ENCODE results near the gene WDR17.

The WDR17 gene

DNA sequence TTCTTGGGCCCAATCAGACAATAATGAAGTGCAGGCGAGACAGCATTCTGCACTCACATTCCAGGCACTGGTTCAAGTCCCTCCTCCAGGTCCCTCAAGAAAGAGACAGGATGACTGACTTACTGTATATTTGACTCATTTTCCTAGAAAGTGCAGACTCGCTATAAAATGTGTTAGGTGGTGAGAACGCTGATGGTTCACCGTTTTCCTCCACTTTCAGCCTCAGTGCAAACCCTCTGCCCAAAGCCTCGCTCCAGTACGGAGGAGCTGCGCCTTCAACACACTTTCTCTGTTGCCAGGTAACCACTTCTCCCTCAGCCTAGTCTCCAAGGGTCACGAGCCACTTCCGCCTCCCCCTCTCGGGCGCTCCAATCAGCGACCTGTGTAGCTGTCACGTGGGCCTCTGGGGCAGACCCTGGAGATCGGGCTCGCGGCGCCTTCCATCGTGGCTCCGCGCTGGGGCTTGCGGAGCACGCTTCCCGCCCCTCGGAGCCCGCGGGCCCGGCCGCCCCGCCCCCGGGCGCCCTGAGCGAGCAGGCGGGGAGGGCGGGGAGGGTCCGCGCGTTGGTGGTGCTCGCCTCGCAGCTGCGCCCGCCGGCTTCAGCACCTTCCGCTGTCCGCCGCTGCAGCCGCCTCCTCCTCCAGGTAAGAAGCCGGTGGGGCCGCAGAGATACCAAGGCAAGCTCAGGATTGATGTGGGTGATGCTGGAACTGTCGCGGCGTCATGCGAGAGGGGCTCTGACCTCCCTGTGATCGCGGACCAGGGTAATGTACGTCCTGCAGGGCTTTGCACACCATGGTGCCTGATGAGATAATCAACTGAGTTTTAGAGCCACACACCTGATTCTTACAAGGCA lies at the start of gene WDR17:
Gene WDR17 (plus strand): TSS at position 407 of the 857 bp plus-strand sequence. CDS start 45,740 bp downstream, outside the sequence.
- DNase-seq: peak; percentile 78

DNA sequence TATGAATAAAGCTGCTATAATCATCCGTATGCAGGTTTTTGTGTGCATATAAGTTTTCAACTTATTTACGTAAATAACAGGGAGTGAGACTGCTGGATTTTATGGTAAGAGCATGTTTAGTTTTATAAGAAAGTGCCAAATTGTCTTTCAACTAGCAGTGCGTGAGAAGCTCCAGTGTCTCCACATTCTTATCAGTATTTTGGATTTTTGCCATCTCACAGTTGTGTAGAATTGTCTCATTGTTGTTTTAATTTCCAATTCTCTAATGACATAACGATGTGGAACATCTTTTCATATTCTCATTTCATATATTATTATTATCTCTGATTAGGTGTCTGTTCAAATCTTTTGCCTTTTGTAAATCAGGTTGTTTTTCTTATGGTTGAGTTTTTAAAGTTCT lies 49.0 kb upstream of the WDR17 start:
- DNase-seq: no peak

DNA sequence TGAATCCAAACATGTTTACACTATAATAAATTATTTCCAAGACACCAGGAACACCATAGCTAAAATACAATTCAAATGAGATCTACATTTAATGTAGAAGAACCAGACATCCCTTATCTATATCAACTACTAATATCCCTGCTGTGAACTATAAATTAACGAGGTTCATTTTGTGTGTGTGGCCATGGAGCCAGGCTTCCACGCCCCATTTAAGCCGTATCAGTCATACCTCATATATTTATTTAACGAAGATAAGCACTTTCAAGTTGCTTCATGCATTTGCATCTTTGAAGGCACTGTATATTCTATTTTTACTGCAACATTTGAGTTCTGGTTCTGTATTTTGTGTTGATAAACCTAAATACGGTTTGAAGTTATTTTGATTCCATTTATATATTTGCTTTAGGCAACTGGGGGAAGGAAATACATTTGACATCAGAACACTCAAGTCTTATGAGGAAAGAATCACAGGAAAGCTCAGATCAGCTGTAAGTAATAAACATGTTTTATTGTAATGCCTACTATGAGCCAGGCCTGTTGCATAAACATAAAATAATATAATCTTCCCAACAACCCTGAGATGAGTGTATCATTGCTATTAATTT lies 45.1 kb upstream of the WDR17 start:
- DNase-seq: no peak

DNA sequence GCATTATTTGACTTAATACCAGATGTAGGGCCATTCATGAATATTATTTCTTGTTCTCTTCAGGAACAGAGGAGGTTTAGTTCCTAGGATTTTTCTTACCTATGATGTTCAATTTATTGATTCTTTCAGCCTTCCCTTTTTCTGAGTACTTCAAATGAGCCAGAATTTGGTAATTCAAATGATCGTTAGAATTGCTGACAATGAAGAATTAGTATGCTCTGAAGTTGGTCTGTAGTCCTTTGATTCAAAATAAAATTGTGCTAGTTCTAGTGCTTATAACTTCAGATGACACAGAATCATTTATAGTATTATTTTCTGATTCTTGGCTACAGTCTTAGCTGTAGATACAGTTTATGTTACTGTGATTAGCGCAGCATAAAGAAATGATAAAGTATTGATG lies 35.2 kb upstream of the WDR17 start:
- no peak for DNase-seq

DNA sequence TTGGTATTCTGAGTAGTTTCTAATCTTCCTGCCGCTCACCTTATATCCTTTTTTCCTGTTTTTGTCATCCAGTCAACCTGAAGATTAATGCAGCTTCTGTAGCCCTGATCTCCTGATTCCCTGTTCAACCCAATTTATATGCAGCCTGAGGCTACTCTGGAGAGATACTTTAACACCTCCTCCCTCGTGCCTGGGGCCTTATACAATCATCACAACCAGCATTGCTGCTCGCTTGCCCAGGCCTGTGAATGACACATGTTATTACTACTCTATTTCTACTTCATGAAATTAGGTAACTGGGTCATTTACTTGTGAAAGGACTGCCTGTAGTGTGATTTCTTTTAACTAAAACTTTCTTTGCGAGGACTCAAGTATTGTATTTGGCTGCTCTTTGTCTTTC lies 33.7 kb upstream of the WDR17 start:
- DNase-seq: no peak

DNA sequence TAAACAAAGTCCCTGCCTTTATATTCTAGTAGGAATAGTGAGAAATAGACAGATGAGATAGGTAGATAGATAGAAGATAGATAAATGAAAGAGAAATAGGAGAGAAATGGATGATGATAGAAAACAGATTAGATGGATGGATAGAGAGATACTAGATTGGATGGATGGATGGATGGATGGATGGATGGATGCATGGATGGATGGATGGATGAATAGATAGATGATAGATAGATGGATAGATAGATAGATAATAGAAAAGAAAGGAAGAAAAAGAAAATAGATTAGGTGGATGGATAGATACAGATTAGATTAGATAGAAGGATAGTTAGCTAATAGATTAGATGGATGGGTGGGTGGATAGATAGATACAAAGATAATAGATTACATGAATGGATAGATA lies 33.2 kb upstream of the WDR17 start:
- no peak for DNase-seq

DNA sequence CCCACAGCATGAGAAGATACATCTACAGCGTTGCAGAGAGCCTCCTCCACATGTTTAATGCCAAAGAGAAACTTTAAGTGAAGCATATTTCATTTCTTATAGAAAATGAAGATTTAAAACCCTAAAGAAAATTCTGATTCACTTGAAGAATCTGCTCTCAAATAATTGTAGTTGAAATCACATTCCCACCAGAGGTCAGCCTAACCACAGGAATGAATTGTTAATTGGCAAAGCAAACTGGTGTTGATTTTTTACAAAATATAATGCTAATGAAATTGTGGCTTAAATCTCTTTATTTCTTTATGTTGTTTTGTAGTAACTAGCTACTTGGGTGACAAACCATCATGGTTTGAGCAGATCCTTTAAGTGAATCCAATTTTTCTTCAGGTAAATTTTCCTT lies 31.1 kb upstream of the WDR17 start:
- no peak for DNase-seq

DNA sequence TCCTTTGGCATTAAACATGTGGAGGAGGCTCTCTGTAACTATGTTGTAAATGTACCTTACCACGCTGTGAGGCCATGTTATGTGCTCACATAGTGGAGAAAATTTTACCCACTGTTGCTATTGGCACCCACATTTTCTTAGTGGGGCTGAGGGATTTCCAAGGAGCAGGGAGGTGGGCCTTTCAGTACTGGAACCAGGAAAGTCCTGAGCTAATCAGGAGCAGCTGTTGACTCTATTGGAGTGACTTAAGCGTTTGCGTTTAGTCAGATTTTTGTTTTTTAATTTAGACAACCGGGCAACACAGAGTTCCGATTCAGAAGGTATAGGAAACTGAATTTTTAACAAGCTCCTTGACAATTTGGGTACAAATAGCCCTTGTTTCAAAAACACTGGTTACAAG lies 30.7 kb upstream of the WDR17 start:
- no peak for DNase-seq

DNA sequence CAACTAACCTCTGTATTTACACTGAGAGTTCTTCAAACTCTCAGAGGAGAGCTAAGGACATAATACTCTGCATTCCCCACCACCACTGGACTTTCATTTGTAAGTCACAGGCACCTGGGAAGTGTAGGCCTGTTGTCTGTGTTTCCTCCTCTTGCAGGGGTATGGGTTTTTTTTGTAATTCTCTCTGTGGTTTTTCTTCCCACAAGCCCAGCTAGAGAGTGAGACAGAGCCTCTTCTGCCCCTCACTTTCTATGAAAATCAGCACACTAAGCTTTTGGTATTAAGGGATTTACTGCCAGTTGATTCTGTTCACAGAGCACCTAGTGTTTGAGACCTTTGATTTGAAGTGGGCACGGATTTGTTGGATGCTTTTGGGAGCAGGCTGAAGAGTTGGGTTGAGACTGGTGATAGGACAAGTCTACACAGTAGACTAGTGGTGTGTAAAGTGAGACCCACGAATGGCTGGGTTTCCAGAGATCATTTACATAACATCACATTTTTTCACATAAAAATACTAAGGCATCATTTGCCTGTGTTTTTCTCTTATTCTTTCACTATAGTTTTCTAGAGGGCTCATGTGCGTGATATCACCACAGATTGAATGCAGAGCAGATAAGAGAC lies 28.9 kb upstream of the WDR17 start:
- DNase-seq: no peak

DNA sequence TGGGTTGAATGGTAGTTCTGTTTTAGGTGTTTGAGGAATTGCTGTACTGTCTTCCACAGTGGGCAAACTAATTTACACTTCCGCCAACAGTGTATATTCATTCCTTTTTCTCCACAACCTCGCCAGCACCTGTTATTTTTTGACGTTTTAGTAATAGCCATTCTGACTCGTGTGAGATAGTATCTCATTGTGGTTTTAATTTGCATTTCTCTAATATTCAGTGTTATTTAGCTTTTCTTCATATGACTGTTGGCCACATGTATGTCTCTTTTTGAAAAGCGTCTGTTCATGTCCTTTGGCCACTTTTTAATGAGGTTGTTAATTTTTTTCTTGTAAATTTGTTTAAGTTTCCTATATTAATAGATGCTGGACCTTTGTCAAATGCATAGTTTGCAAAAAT lies 26.9 kb upstream of the WDR17 start:
- no peak for DNase-seq

DNA sequence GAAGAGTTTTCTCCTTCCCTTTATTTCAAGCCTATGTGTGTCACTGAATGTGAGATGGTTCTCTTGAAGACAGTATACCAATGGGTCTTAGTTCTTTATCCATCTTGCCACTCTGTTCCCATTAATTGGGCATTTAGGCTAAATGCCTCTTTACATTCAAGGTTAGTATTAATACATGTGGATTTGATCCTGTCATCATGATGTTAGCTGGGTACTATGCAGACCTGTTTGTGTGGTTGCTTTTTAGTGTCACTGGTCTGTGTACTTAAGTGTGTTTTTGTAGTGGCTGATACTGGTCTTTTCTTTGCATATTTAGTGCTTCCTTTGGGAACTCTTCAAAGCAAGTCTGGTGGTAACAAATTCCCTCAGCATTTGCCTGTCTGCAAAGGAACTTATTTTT lies 23.4 kb upstream of the WDR17 start:
- DNase-seq: no peak

DNA sequence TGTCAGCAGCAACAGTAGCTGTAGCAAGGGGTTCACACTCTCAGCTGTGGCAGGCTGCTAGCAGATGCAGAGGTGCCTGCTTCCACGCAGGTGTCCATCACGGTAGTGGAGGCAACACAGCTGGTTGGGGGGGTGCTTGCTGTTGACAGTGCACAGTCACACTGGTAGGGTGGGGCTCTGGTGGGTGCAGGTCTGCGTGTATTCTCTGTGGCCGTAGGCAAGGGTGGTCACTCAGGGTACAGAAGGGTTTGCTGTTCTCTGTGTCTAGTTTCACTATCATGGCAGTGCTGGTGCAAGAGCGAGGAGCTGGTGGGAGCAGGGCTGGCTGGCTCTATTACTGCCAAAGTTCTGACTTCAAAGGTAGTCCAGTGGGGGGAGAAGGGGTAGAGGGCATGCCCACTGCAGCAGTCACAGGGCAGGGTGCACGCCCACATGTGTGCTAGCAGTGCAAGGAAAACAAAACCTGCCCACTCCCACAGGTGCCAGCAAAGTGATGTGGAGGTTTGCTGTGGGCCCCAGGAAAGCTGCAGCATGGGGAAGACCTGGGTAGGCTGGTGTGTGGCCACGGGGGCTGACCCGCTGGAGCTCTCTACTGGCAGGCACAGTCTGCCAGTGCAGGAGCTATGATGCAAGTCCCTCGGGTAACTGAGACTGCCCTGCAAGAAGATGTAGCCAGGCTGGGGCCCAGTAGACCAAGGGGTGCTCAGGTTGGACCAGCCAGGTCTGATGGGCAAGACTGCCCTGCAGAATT lies 21.6 kb upstream of the WDR17 start:
- no peak for DNase-seq

DNA sequence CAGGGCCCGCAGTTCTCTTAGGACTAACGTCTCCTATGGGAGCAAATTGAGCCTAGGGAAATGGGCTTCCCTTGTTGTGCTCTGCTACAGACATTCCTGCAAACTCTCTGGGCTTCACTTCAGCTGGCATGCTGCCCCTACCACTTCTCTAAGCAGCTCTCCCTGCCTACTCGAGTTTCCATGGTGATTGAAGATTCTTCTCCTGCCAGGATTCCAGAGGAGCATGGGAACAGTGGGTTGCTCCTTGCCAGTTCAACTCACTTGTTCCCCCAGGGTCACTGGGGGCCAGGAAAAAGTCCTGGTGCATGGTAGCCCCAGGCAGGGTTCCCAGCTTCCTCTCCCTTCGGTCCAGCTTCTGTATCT lies 21.1 kb upstream of the WDR17 start:
- no peak for DNase-seq

DNA sequence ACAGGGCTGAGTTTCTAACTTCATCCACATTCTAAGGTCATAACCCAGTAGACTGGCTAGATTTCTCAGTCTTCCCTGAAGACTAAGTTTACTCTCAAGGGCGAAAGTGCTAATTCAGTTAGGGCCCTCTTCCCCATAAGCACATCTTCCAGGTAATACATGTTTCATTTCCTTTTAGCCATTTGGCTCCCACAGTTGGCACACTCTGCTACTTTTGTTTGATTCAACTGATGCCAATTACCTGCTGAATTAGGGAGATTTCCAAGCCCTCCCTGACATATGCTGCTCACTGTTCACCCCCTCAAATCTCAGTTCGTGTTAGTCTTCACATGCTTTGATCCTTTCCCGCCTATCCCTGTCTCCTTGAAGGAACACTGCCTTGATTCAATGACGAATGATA lies 17.0 kb upstream of the WDR17 start:
- DNase-seq: no peak

DNA sequence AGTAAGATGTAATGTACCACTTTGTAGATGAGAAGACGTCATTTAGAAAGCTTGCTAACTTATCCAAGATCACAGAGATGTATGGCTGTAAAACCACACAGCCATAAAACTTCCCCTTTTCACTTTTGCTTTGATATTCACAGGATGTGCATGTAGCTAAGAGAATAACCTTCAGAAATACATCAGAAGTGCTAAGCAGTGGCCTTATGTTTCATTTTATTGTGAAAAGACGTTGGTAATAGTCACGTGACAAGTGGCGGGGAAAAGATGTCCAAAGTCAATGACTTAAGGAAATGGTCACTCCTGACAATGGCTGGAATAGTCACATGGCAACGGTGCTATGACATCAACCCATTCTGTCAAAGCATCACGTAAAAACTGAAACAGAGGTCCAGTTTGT lies 12.9 kb upstream of the WDR17 start:
- no peak for DNase-seq

DNA sequence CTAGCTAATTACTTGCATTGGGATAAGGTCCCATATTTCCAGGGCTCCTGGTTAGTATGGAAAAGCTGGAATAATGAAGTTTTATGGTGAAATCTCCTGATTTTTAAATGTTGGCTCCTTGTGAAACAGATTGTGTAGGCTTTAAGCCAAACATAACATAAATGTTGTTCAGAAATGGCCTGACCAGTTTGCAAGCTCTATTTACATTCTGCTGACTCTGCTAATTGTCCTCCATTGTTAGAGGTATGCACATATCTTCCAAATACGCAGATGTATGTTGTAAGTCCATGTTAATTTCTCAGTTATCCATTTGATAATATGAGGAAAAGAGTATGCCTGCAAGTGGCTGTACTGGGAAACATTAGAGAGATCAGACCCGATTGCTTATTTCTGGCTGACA lies 11.9 kb upstream of the WDR17 start:
- DNase-seq: no peak

DNA sequence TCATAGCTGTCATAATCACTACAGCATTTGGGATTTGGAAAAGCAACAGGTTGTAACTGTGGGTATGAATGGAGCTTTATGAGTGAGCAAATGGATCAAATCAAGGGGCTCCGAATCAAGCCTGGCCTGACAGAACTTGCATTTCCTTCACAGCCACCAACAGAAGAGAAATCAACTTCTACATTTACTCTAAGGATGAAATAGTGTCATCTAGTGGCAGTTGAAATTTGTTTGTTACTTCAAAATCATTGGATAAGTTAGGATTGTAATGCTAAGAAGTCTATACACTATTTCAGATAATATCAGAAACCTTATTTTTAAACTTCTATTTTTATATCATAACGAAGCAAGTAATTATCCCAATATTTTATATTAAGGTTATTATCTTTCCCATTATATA lies 10.7 kb upstream of the WDR17 start:
- no peak for DNase-seq

DNA sequence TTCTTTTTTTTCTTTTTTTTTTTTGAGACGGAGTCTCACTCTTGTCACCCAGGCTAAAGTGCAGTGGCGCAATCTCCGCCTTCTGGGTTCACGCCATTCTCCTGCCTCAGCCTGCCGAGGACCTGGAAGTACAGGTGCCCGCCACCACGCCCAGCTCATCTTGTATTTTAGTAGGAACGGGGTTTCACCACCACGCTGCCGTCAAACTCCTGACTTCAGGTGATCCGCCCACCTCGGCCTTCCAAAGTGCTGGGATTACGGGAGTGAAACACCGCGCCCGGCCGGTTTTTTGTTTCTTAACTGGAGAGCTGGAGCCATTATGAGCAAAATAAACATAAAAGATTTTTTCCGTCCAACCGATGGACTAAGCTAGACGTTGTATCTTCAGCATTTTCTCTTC lies 1.9 kb upstream of the WDR17 start:
- DNase-seq: no peak

DNA sequence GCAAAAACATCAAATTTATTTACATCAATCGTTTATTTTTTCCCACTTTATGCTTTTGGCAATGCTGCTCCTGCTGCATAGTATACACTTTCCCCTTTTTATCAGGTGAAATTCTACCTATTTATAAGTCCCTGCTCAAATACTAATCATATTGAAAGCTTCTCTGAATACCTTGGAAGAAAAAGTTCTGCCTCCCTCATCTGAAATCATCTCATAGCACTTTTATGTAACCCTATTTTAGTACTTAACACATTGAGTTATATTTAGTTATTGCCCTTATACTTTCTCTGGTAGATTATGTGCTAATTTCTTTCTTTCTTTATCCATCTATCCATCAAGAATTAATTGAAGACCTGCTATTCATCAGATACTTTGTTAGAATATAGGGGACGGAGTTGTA lies 1.1 kb upstream of the WDR17 start:
- DNase-seq: no peak

DNA sequence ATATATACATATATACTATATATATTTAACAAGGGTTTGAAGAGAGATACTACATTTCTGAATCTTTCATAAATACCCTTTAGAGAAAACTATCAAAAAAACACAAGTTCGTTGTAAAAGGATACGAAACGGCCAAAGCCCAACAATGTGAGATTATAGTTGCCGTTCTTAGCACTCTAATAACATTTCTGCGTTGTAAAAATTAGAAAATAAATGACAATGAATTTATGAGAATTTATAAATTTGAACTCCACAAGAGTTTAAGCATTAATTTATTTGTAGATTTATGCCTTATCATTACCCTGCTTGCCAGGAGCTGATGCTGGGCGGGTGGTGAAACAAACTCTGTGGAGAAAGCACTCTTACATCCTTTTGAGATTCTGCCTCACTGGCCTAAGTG lies 1.1 kb downstream of the WDR17 start:
- no peak for DNase-seq

DNA sequence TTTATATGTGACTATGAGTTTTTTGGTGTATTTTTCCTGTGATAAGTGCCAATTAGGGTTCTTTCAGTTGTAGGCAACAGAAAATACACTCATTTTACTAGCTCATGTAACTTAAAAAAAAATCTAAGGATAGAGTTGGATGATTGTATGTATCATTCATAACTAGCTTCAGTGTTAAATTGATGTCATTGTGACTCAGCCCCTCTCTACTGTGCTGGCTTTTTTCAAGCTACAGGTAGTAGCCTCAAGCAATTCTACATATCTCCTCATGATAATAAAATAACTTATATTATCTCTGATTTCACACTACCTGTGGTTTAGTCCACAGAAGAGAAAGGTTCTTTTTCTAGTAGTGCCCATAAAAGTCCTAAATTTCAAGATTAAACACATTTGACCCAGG lies 11.9 kb downstream of the WDR17 start:
- no peak for DNase-seq

DNA sequence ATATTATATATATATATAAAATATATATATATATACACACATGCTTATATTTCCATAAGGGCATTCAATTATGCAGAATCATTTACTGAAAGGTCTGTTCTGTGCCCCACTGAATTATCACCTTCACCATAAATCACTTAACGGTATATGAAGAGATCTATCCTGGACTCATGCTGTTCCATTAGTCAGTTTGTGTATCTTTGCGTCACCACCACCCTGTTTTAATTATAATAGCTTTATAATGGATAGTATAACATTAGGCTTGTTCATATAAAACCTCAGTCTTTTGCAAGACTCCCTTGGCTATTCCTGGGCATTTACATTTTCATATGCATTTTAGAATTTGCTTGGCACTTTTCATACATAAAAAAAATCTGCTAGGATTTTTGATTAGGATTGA lies 19.1 kb downstream of the WDR17 start:
- DNase-seq: no peak

DNA sequence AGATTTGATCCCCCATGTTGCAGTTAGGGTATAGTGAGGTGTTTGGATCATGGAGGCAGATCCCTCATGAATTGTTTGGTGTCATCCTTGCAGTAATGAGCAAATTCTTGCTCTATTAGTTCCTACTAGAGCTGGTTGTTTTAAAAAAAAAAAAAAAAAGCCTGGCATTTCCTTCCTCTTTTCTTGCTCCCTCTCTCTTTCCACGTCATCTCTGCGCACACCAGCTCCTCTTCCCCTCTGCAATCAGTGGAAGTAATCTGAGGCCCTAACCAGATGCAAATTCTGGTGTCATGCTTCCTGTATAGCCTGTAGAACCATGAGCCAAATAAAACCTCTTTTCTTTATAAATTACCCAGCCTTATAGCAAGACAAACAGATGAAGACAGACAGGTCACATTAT lies 24.5 kb downstream of the WDR17 start:
- DNase-seq: no peak

DNA sequence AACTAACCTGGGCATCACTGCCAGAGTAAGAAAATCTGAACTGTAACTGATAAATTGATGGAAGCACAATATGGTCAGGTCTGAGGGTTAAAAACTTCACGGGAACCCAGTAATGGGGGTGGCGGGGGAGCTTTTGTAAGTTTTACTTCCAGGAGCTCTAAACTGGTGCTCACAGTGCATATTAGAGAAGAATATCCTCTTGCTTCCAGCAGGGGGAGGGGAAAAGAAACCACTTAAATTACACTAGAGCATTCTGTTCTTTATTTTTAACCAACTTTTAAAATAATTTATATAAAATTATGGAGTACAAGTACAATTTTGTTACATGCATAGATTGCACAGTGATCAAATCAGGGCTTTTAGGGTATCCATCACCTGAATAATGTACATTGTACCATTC lies 33.7 kb downstream of the WDR17 start:
- no peak for DNase-seq
